Measurements from ENCODE around the gene TRAF3IP1.

The TRAF3IP1 gene

GRCh38 chr2:238286987-238287736 lies 33.2 kb upstream of the TRAF3IP1 start:
- TF ChIP-seq CTCF (IDR thresholded peaks at IDR 0.05; ENCODE audit: low read depth, low read length) (no peak), POLR2A (IDR thresholded peaks at IDR 0.05; ENCODE audit: extremely low read depth, insufficient read length) (no peak), MYC (IDR thresholded peaks at IDR 0.05; ENCODE audit: low read depth, low read length) (no peak), MAX (IDR thresholded peaks at IDR 0.05; ENCODE audit: low read depth, low read length) (no peak)
- no peak for DNase-seq (ENCODE audit: low read depth)

GRCh38 chr2:238287737-238288649 lies 32.3 kb upstream of the TRAF3IP1 start, which contains the start of gene PER2:
PER2 (minus strand) TSS chr2:238288610; CDS start chr2:238277936, 10,674 bp downstream.
- DNase-seq (ENCODE audit: low read depth), result peak; percentile 75
- peak within 1 kb of the TSS; percentile 79 for H3K4me3 ChIP-seq (ENCODE audit: low read depth, low read length)
- TF ChIP-seq CTCF (IDR thresholded peaks at IDR 0.05; ENCODE audit: low read depth, low read length) (peak; percentile 1), MYC (IDR thresholded peaks at IDR 0.05; ENCODE audit: low read depth, low read length) (no peak), MAX (IDR thresholded peaks at IDR 0.05; ENCODE audit: low read depth, low read length) (peak; percentile 34; the same call in 1 of the 2 replicates), POLR2A (IDR thresholded peaks at IDR 0.05; ENCODE audit: extremely low read depth, insufficient read length) (no peak)

More at GRCh38 chr2:238286987-238287736, 33.2 kb upstream of the TRAF3IP1 start:
- peak overlapping the region; percentile 79 for H3K4me3 ChIP-seq (ENCODE audit: low read depth, low read length)

GRCh38 chr2:238288650-238289573 lies 31.4 kb upstream of the TRAF3IP1 start:
- DNase-seq (ENCODE audit: low read depth), result peak; percentile 100
- TF ChIP-seq MYC (IDR thresholded peaks at IDR 0.05; ENCODE audit: low read depth, low read length), result peak; percentile 98
- TF ChIP-seq MAX (IDR thresholded peaks at IDR 0.05; ENCODE audit: low read depth, low read length), result peak; percentile 95
- TF ChIP-seq CTCF (IDR thresholded peaks at IDR 0.05; ENCODE audit: low read depth, low read length), result peak; percentile 8
- TF ChIP-seq POLR2A (IDR thresholded peaks at IDR 0.05; ENCODE audit: extremely low read depth, insufficient read length), result peak; percentile 53

GRCh38 chr2:238289574-238289973 lies 30.7 kb upstream of the TRAF3IP1 start:
- peak; percentile 52 for DNase-seq (ENCODE audit: low read depth)
- H3K4me3 ChIP-seq (ENCODE audit: low read depth, low read length), result peak overlapping the region; percentile 63
- TF ChIP-seq CTCF (IDR thresholded peaks at IDR 0.05; ENCODE audit: low read depth, low read length), result no peak
- TF ChIP-seq MYC (IDR thresholded peaks at IDR 0.05; ENCODE audit: low read depth, low read length), result no peak
- TF ChIP-seq MAX (IDR thresholded peaks at IDR 0.05; ENCODE audit: low read depth, low read length), result no peak
- TF ChIP-seq POLR2A (IDR thresholded peaks at IDR 0.05; ENCODE audit: extremely low read depth, insufficient read length), result no peak

More at GRCh38 chr2:238288650-238289573, 31.4 kb upstream of the TRAF3IP1 start:
- H3K4me3 ChIP-seq (ENCODE audit: low read depth, low read length), result peak overlapping the region; percentile 63

- no peak for TF ChIP-seq MAX (IDR thresholded peaks at IDR 0.05; ENCODE audit: low read depth, low read length)
- no peak for TF ChIP-seq POLR2A (IDR thresholded peaks at IDR 0.05; ENCODE audit: extremely low read depth, insufficient read length)
- no peak for TF ChIP-seq CTCF (IDR thresholded peaks at IDR 0.05; ENCODE audit: low read depth, low read length)
- no peak for TF ChIP-seq MYC (IDR thresholded peaks at IDR 0.05; ENCODE audit: low read depth, low read length)
- no peak overlapping the region for H3K4me3 ChIP-seq (ENCODE audit: low read depth, low read length)
- peak; percentile 47 for DNase-seq (ENCODE audit: low read depth)
Measured at GRCh38 chr2:238290091-238290509, 30.2 kb upstream of the TRAF3IP1 start.

Measured in NB4 (cell line).